Measurements from ENCODE around the gene IKZF3.

The IKZF3 gene

GRCh38 chr17:39774047-39774446 lies 90.1 kb downstream of the IKZF3 start:
- H3K27me3 ChIP-seq (ENCODE audit: insufficient read depth, low read length, poor library complexity), result no peaks in the 10 kb centered on the region
- no peak overlapping the region for H2BK120ac ChIP-seq (ENCODE audit: low read depth, low read length)
- peak; percentile 24 for DNase-seq

GRCh38 chr17:39772987-39773934 lies 90.9 kb downstream of the IKZF3 start:
- H3K56ac ChIP-seq (ENCODE audit: low read length), result no peak overlapping the region
- H3K23ac ChIP-seq (ENCODE audit: low read length), result no peak overlapping the region
- no CpG with 5 or more reads among the region's 7 CpGs for WGBS (ENCODE audit: extremely low coverage, insufficient coverage, low lambda C conversion rate)
- H3K36me3 ChIP-seq (ENCODE audit: control insufficient read depth, insufficient read depth, low read length), result no peaks in the 10 kb centered on the region
- H2BK15ac ChIP-seq (replicated peaks; ENCODE audit: low read depth), result no peak overlapping the region
- H4K5ac ChIP-seq (ENCODE audit: low read length), result no peak overlapping the region
- H4K8ac ChIP-seq (ENCODE audit: low read depth, low read length), result no peak overlapping the region
- H3K4me2 ChIP-seq (ENCODE audit: low read length), result no peak overlapping the region
- no peak overlapping the region for H2AK5ac ChIP-seq (ENCODE audit: low read length)
- H3K4me3 ChIP-seq (ENCODE audit: low read length), result no peak overlapping the region
- H3K79me2 ChIP-seq (ENCODE audit: control insufficient read depth, insufficient read depth, low read length), result no peaks in the 10 kb centered on the region
- H3K79me1 ChIP-seq (ENCODE audit: low read length), result no peaks in the 10 kb centered on the region
- DNase-seq, result no peak
- no peak overlapping the region for H3K27ac ChIP-seq (ENCODE audit: low read depth, low read length)
- no peak overlapping the region for H2BK5ac ChIP-seq (ENCODE audit: low read length)
- H3K4ac ChIP-seq (ENCODE audit: low read depth, low read length), result no peak overlapping the region
- no peaks in the 10 kb centered on the region for H3K4me1 ChIP-seq (ENCODE audit: control insufficient read depth, low read depth, low read length)
- no peak overlapping the region for H3K18ac ChIP-seq (ENCODE audit: low read length)
- no peak overlapping the region for H3K9ac ChIP-seq (ENCODE audit: low read length)
- no peak overlapping the region for H2BK120ac ChIP-seq (ENCODE audit: low read depth, low read length)
- no peaks in the 10 kb centered on the region for H3K27me3 ChIP-seq (ENCODE audit: insufficient read depth, low read length, poor library complexity)

More at GRCh38 chr17:39774047-39774446, 90.1 kb downstream of the IKZF3 start:
- Histone ChIP-seq H3K4ac (ENCODE audit: low read depth, low read length) (no peak overlapping the region), H3K4me3 (ENCODE audit: low read length) (no peak overlapping the region), H3K56ac (ENCODE audit: low read length) (no peak overlapping the region), H3K23ac (ENCODE audit: low read length) (no peak overlapping the region), H2BK15ac (replicated peaks; ENCODE audit: low read depth) (no peak overlapping the region), H3K27ac (ENCODE audit: low read depth, low read length) (no peak overlapping the region), H2BK5ac (ENCODE audit: low read length) (no peak overlapping the region), H3K4me2 (ENCODE audit: low read length) (no peak overlapping the region), H3K79me1 (ENCODE audit: low read length) (no peaks in the 10 kb centered on the region), H3K36me3 (ENCODE audit: control insufficient read depth, insufficient read depth, low read length) (no peaks in the 10 kb centered on the region), H4K5ac (ENCODE audit: low read length) (no peak overlapping the region), H4K8ac (ENCODE audit: low read depth, low read length) (no peak overlapping the region), H3K79me2 (ENCODE audit: control insufficient read depth, insufficient read depth, low read length) (no peaks in the 10 kb centered on the region), H2AK5ac (ENCODE audit: low read length) (no peak overlapping the region), H3K18ac (ENCODE audit: low read length) (no peak overlapping the region), H3K9ac (ENCODE audit: low read length) (no peak overlapping the region), H3K4me1 (ENCODE audit: control insufficient read depth, low read depth, low read length) (no peaks in the 10 kb centered on the region)
- WGBS (ENCODE audit: extremely low coverage, insufficient coverage, low lambda C conversion rate), result no CpG with 5 or more reads among the region's 4 CpGs

- Histone ChIP-seq H3K27ac (ENCODE audit: low read depth, low read length) (no peak overlapping the region), H3K27me3 (ENCODE audit: insufficient read depth, low read length, poor library complexity) (no peaks in the 10 kb centered on the region), H2BK120ac (ENCODE audit: low read depth, low read length) (no peak overlapping the region), H4K8ac (ENCODE audit: low read depth, low read length) (no peak overlapping the region), H3K4me3 (ENCODE audit: low read length) (no peak overlapping the region), H4K5ac (ENCODE audit: low read length) (no peak overlapping the region), H3K79me1 (ENCODE audit: low read length) (no peaks in the 10 kb centered on the region), H3K4ac (ENCODE audit: low read depth, low read length) (no peak overlapping the region), H3K18ac (ENCODE audit: low read length) (no peak overlapping the region), H3K36me3 (ENCODE audit: control insufficient read depth, insufficient read depth, low read length) (no peaks in the 10 kb centered on the region), H2BK5ac (ENCODE audit: low read length) (no peak overlapping the region), H3K4me1 (ENCODE audit: control insufficient read depth, low read depth, low read length) (no peaks in the 10 kb centered on the region), H2AK5ac (ENCODE audit: low read length) (no peak overlapping the region), H3K9ac (ENCODE audit: low read length) (no peak overlapping the region), H3K79me2 (ENCODE audit: control insufficient read depth, insufficient read depth, low read length) (no peaks in the 10 kb centered on the region), H3K23ac (ENCODE audit: low read length) (no peak overlapping the region), H3K4me2 (ENCODE audit: low read length) (no peak overlapping the region), H2BK15ac (replicated peaks; ENCODE audit: low read depth) (no peak overlapping the region), H3K56ac (ENCODE audit: low read length) (no peak overlapping the region)
- no peak for DNase-seq
Measured at GRCh38 chr17:39772415-39772814, 91.7 kb downstream of the IKZF3 start.

- H3K27me3 ChIP-seq (ENCODE audit: insufficient read depth, low read length, poor library complexity), result no peaks in the 10 kb centered on the region
- no peak overlapping the region for H3K4ac ChIP-seq (ENCODE audit: low read depth, low read length)
- H3K79me1 ChIP-seq (ENCODE audit: low read length), result no peaks in the 10 kb centered on the region
- no peak overlapping the region for H3K4me2 ChIP-seq (ENCODE audit: low read length)
- no peak overlapping the region for H3K23ac ChIP-seq (ENCODE audit: low read length)
- H3K18ac ChIP-seq (ENCODE audit: low read length), result no peak overlapping the region
- no peak overlapping the region for H2BK5ac ChIP-seq (ENCODE audit: low read length)
- no peak overlapping the region for H3K4me3 ChIP-seq (ENCODE audit: low read length)
- H2BK120ac ChIP-seq (ENCODE audit: low read depth, low read length), result no peak overlapping the region
- H3K9ac ChIP-seq (ENCODE audit: low read length), result no peak overlapping the region
- no peak overlapping the region for H3K27ac ChIP-seq (ENCODE audit: low read depth, low read length)
- no CpG with 5 or more reads among the region's 8 CpGs for WGBS (ENCODE audit: extremely low coverage, insufficient coverage, low lambda C conversion rate)
- H3K56ac ChIP-seq (ENCODE audit: low read length), result no peak overlapping the region
- H2BK15ac ChIP-seq (replicated peaks; ENCODE audit: low read depth), result no peak overlapping the region
- H2AK5ac ChIP-seq (ENCODE audit: low read length), result no peak overlapping the region
- no peaks in the 10 kb centered on the region for H3K36me3 ChIP-seq (ENCODE audit: control insufficient read depth, insufficient read depth, low read length)
- H4K8ac ChIP-seq (ENCODE audit: low read depth, low read length), result no peak overlapping the region
- H3K4me1 ChIP-seq (ENCODE audit: control insufficient read depth, low read depth, low read length), result no peaks in the 10 kb centered on the region
- DNase-seq, result no peak
- H4K5ac ChIP-seq (ENCODE audit: low read length), result no peak overlapping the region
- no peaks in the 10 kb centered on the region for H3K79me2 ChIP-seq (ENCODE audit: control insufficient read depth, insufficient read depth, low read length)
Measured at GRCh38 chr17:39769974-39770587, 94.0 kb downstream of the IKZF3 start.

- Histone ChIP-seq H2BK120ac (ENCODE audit: low read depth, low read length) (no peak overlapping the region), H3K4ac (ENCODE audit: low read depth, low read length) (no peak overlapping the region), H3K36me3 (ENCODE audit: control insufficient read depth, insufficient read depth, low read length) (no peaks in the 10 kb centered on the region), H3K27ac (ENCODE audit: low read depth, low read length) (no peak overlapping the region), H3K27me3 (ENCODE audit: insufficient read depth, low read length, poor library complexity) (no peaks in the 10 kb centered on the region), H3K23ac (ENCODE audit: low read length) (no peak overlapping the region), H3K4me3 (ENCODE audit: low read length) (no peak overlapping the region), H2AK5ac (ENCODE audit: low read length) (no peak overlapping the region), H2BK15ac (replicated peaks; ENCODE audit: low read depth) (no peak overlapping the region), H2BK5ac (ENCODE audit: low read length) (no peak overlapping the region), H3K18ac (ENCODE audit: low read length) (no peak overlapping the region), H3K4me1 (ENCODE audit: control insufficient read depth, low read depth, low read length) (no peaks in the 10 kb centered on the region), H4K5ac (ENCODE audit: low read length) (no peak overlapping the region), H3K79me1 (ENCODE audit: low read length) (no peaks in the 10 kb centered on the region), H3K79me2 (ENCODE audit: control insufficient read depth, insufficient read depth, low read length) (no peaks in the 10 kb centered on the region), H4K8ac (ENCODE audit: low read depth, low read length) (no peak overlapping the region), H3K9ac (ENCODE audit: low read length) (no peak overlapping the region), H3K4me2 (ENCODE audit: low read length) (no peak overlapping the region), H3K56ac (ENCODE audit: low read length) (no peak overlapping the region)
- no CpG with 5 or more reads among the region's 3 CpGs for WGBS (ENCODE audit: extremely low coverage, insufficient coverage, low lambda C conversion rate)
- DNase-seq, result no peak
Measured at GRCh38 chr17:39767147-39767546, 97.0 kb downstream of the IKZF3 start.

Measured in mesendoderm (in vitro differentiated cells).